Progenitor cell of endocrine pancreas (in vitro differentiated cells): Measurements from ENCODE around the gene S100A16. TPM values are rescaled to one million over a fixed set of nuclear protein-coding genes. Genes with fewer than 3 reads are reported as not detected.
"Not testable (repeated sequence)": the region's sequence is repeated elsewhere in the genome, so short reads cannot be mapped to it uniquely, and the experiment has no call there.

Experiments used
- DNase-seq: peaks from one replicate; pipeline ENCODE4 v3.0.0; 2021; ENCODE audit warnings: low spot score; ENCODE audit not compliant: unreplicated experiment
- H3K27ac Mint-ChIP-seq: 2 replicates; pipeline ENCODE4 v1.8.0; 2021; ENCODE audit warnings: mild to moderate bottlenecking, moderate library complexity, mixed read lengths
- H3K27me3 Mint-ChIP-seq: 2 replicates; pipeline ENCODE4 v1.8.0; 2021; ENCODE audit warnings: mixed read lengths
- H3K36me3 Mint-ChIP-seq: 2 replicates; pipeline ENCODE4 v1.8.0; 2022; ENCODE audit warnings: mixed read lengths; ENCODE audit not compliant: insufficient read depth
- H3K4me1 Mint-ChIP-seq: 2 replicates; pipeline ENCODE4 v1.8.0; 2021; ENCODE audit warnings: low read depth, mixed read lengths
- H3K4me3 Mint-ChIP-seq: 2 replicates; pipeline ENCODE4 v1.8.0; 2021; ENCODE audit warnings: low read depth, mild to moderate bottlenecking, moderate library complexity, mixed read lengths
- H3K9me3 Mint-ChIP-seq: 2 replicates; pipeline ENCODE4 v1.8.0; 2021; ENCODE audit warnings: low read depth, mixed read lengths
- CTCF ChIP-seq: fragments of 200-600 bp; sonication (generic); IDR thresholded peaks from one replicate; pipeline ENCODE4 v1.5.0; 2021; ENCODE audit warnings: antibody characterized with exemption, mild to moderate bottlenecking; ENCODE audit not compliant: unreplicated experiment
- total RNA-seq: library from RNA; stranded (reverse); gene quantifications from 2 replicates; pipeline ENCODE4 v1.2.1, GENCODE V29; 2021

The S100A16 gene
- total RNA-seq, 1 donor from 2014 or later: 46.8 TPM

GRCh38 chr1:153583976-153584375 lies 29.0 kb downstream of the S100A16 start:
- H3K4me1 Mint-ChIP-seq: peaks cover 8% of the 10 kb centered on the region

GRCh38 chr1:153583514-153583913 lies 29.4 kb downstream of the S100A16 start:
- not testable (repeated sequence) for H3K27me3 Mint-ChIP-seq, H3K36me3 Mint-ChIP-seq, H3K27ac Mint-ChIP-seq, DNase-seq, H3K4me1 Mint-ChIP-seq, H3K9me3 Mint-ChIP-seq, H3K4me3 Mint-ChIP-seq

More at GRCh38 chr1:153583976-153584375, 29.0 kb downstream of the S100A16 start:
- Mint-ChIP-seq H3K4me3 (no peak overlapping the region), H3K27me3 (no peaks in the 10 kb centered on the region), H3K36me3 (no peaks in the 10 kb centered on the region), H3K9me3 (no peaks in the 10 kb centered on the region), H3K27ac (no peak overlapping the region)
- no peak for DNase-seq
- no peak for TF ChIP-seq CTCF

- H3K27me3 Mint-ChIP-seq, H3K4me3 Mint-ChIP-seq, H3K27ac Mint-ChIP-seq, H3K36me3 Mint-ChIP-seq, H3K9me3 Mint-ChIP-seq, DNase-seq: not testable (repeated sequence)
- H3K4me1 Mint-ChIP-seq: peaks cover 12% of the 10 kb centered on the region
Measured at GRCh38 chr1:153582836-153583235, 30.1 kb downstream of the S100A16 start.

GRCh38 chr1:153578936-153579335 lies 34.0 kb downstream of the S100A16 start:
- H3K9me3 Mint-ChIP-seq: no peaks in the 10 kb centered on the region

GRCh38 chr1:153578490-153578889 lies 34.4 kb downstream of the S100A16 start:
- Mint-ChIP-seq H3K27ac (no peak overlapping the region), H3K36me3 (no peaks in the 10 kb centered on the region), H3K9me3 (no peaks in the 10 kb centered on the region), H3K27me3 (peaks cover 6% of the 10 kb centered on the region), H3K4me1 (peaks cover 6% of the 10 kb centered on the region), H3K4me3 (no peak overlapping the region)
- DNase-seq: no peak
- TF ChIP-seq CTCF: no peak

More at GRCh38 chr1:153578936-153579335, 34.0 kb downstream of the S100A16 start:
- Mint-ChIP-seq H3K4me1 (peaks cover 8% of the 10 kb centered on the region), H3K27me3 (peaks cover 6% of the 10 kb centered on the region), H3K27ac (no peak overlapping the region), H3K36me3 (no peaks in the 10 kb centered on the region), H3K4me3 (no peak overlapping the region)
- DNase-seq: no peak
- TF ChIP-seq CTCF: no peak

- TF ChIP-seq CTCF: no peak
- DNase-seq: no peak
- H3K27ac Mint-ChIP-seq: no peak overlapping the region
- H3K27me3 Mint-ChIP-seq: peaks cover 6% of the 10 kb centered on the region
- no peaks in the 10 kb centered on the region for H3K36me3 Mint-ChIP-seq
- peaks cover 6% of the 10 kb centered on the region for H3K4me1 Mint-ChIP-seq
- no peaks in the 10 kb centered on the region for H3K9me3 Mint-ChIP-seq
- H3K4me3 Mint-ChIP-seq: no peak overlapping the region
Measured at GRCh38 chr1:153577624-153578051, 35.3 kb downstream of the S100A16 start.
